Parathyroid adenoma (tissue), 2 donors: ENCODE data around the gene CBLIF.
"Not testable (repeated sequence)": the region's sequence is repeated elsewhere in the genome, so short reads cannot be mapped to it uniquely, and the experiment has no call there.

Experiments used
- H2AFZ ChIP-seq: fragments of 300-600 bp; sonication (generic); one replicate; pipeline ENCODE4 v1.7.0; 2017; ENCODE audit warnings: antibody characterized with exemption, mild to moderate bottlenecking
- H3K27ac ChIP-seq: fragments of 300-600 bp; sonication (generic); one replicate; pipeline ENCODE4 v1.7.0; 2017
- H3K27me3 ChIP-seq: fragments of 300-600 bp; sonication (generic); one replicate; pipeline ENCODE4 v1.7.0; 2017; ENCODE audit warnings: low read length; ENCODE audit not compliant: control insufficient read depth, insufficient read depth
- H3K36me3 ChIP-seq: fragments of 300-600 bp; sonication (generic); one replicate; pipeline ENCODE4 v1.7.0; 2017; ENCODE audit warnings: low read length; ENCODE audit not compliant: control insufficient read depth, insufficient read depth
- H3K4me1 ChIP-seq: fragments of 300-600 bp; sonication (generic); one replicate; pipeline ENCODE4 v1.7.0; 2017; ENCODE audit warnings: control low read depth
- H3K4me2 ChIP-seq: fragments of 300-600 bp; sonication (generic); one replicate; pipeline ENCODE4 v1.7.0; 2017; ENCODE audit warnings: low read length
- H3K4me3 ChIP-seq: fragments of 300-600 bp; sonication (generic); one replicate; pipeline ENCODE4 v1.7.0; 2017; ENCODE audit warnings: low read depth, low read length
- H3K79me2 ChIP-seq: fragments of 300-600 bp; sonication (generic); one replicate; pipeline ENCODE4 v1.7.0; 2017; ENCODE audit warnings: control low read depth
- H3K9ac ChIP-seq: fragments of 300-600 bp; sonication (generic); one replicate; pipeline ENCODE4 v1.7.0; 2017; ENCODE audit warnings: mild to moderate bottlenecking
- H3K9me3 ChIP-seq: fragments of 300-600 bp; sonication (generic); one replicate; pipeline ENCODE4 v1.7.0; 2017; ENCODE audit warnings: low read length; ENCODE audit not compliant: control insufficient read depth
- CTCF ChIP-seq: fragments of 300-600 bp; sonication (generic); IDR thresholded peaks from one replicate; pipeline ENCODE4 v1.7.0; 2017; ENCODE audit warnings: antibody characterized with exemption, mild to moderate bottlenecking
- donor health status: primary hyperparathyroidism.

CBLIF gene

GRCh38 chr11:59792507-59792906 lies 52.8 kb downstream of the CBLIF start:
- no peak for TF ChIP-seq CTCF
- Histone ChIP-seq H3K27me3 (no peaks in the 10 kb centered on the region), H3K4me3 (no peak overlapping the region), H3K9ac (no peak overlapping the region), H3K9me3 (no peaks in the 10 kb centered on the region), H3K27ac (no peak overlapping the region), H3K4me2 (no peak overlapping the region), H2AFZ (no peak overlapping the region), H3K4me1 (no peaks in the 10 kb centered on the region), H3K79me2 (no peaks in the 10 kb centered on the region), H3K36me3 (no peaks in the 10 kb centered on the region)

GRCh38 chr11:59791639-59792038 lies 53.7 kb downstream of the CBLIF start:
- Histone ChIP-seq H3K9ac (no peak overlapping the region), H3K79me2 (no peaks in the 10 kb centered on the region), H3K36me3 (no peaks in the 10 kb centered on the region), H3K27me3 (no peaks in the 10 kb centered on the region), H3K4me2 (no peak overlapping the region), H3K9me3 (no peaks in the 10 kb centered on the region), H3K4me3 (no peak overlapping the region), H3K4me1 (no peaks in the 10 kb centered on the region), H3K27ac (no peak overlapping the region), H2AFZ (no peak overlapping the region)
- TF ChIP-seq CTCF: no peak

- H3K79me2 ChIP-seq: no peaks in the 10 kb centered on the region
- H3K9me3 ChIP-seq: no peaks in the 10 kb centered on the region
- H3K9ac ChIP-seq: no peak overlapping the region
- no peak overlapping the region for H3K4me3 ChIP-seq
- no peak overlapping the region for H2AFZ ChIP-seq
- no peaks in the 10 kb centered on the region for H3K27me3 ChIP-seq
- no peak overlapping the region for H3K4me2 ChIP-seq
- no peak for TF ChIP-seq CTCF
- H3K4me1 ChIP-seq: no peaks in the 10 kb centered on the region
- H3K27ac ChIP-seq: no peak overlapping the region
- no peaks in the 10 kb centered on the region for H3K36me3 ChIP-seq
Measured at GRCh38 chr11:59787816-59788215, 57.5 kb downstream of the CBLIF start.

- no peak overlapping the region for H3K4me2 ChIP-seq
- H3K9me3 ChIP-seq: no peaks in the 10 kb centered on the region
- no peak overlapping the region for H3K27ac ChIP-seq
- H3K9ac ChIP-seq: no peak overlapping the region
- no peaks in the 10 kb centered on the region for H3K27me3 ChIP-seq
- H3K36me3 ChIP-seq: no peaks in the 10 kb centered on the region
- no peak overlapping the region for H2AFZ ChIP-seq
- no peak overlapping the region for H3K4me3 ChIP-seq
- no peaks in the 10 kb centered on the region for H3K4me1 ChIP-seq
- no peak for TF ChIP-seq CTCF
- no peaks in the 10 kb centered on the region for H3K79me2 ChIP-seq
Measured at GRCh38 chr11:59787255-59787588, 58.1 kb downstream of the CBLIF start.

GRCh38 chr11:59785818-59786217 lies 59.5 kb downstream of the CBLIF start:
- Histone ChIP-seq H3K27me3 (no peaks in the 10 kb centered on the region), H3K36me3 (no peaks in the 10 kb centered on the region), H3K4me2 (no peak overlapping the region), H3K4me1 (no peaks in the 10 kb centered on the region), H3K9me3 (no peaks in the 10 kb centered on the region), H3K79me2 (no peaks in the 10 kb centered on the region), H2AFZ (no peak overlapping the region), H3K9ac (no peak overlapping the region), H3K27ac (no peak overlapping the region), H3K4me3 (no peak overlapping the region)
- TF ChIP-seq CTCF: no peak

GRCh38 chr11:59784441-59784840 lies 60.9 kb downstream of the CBLIF start:
- not testable (repeated sequence) for H3K9ac ChIP-seq, H2AFZ ChIP-seq, H3K4me2 ChIP-seq, H3K36me3 ChIP-seq, H3K79me2 ChIP-seq, H3K4me3 ChIP-seq, H3K27ac ChIP-seq, H3K4me1 ChIP-seq, H3K9me3 ChIP-seq, H3K27me3 ChIP-seq
